ENCODE measurements around the gene ACE2.

- TF ChIP-seq CTCF (IDR thresholded peaks at IDR 0.05) (no peak), POLR2AphosphoS5 (IDR thresholded peaks at IDR 0.05) (no peak)
Observed at GRCh38 chrX:15567886-15568616, 32.7 kb downstream of the ACE2 start.

Data from suprapubic skin (tissue), 3 donors.